ENCODE data around the gene UNC5B.

GRCh38 chr10:71312220-71312619 is 99.8 kb downstream of the UNC5B start:
- no peak for TF ChIP-seq EZH2phosphoT487 (IDR thresholded peaks at IDR 0.05; ENCODE audit: low read length)
- no peak for TF ChIP-seq CTCF (IDR thresholded peaks at IDR 0.05; ENCODE audit: low read length)
- no peak for TF ChIP-seq EZH2 (optimal IDR thresholded peaks at IDR 0.05; ENCODE audit: low read depth, low read length)
